AG10803 (cell line): Measurements from ENCODE around the gene MUSK.

Source experiments
- DNase-seq: peaks from one replicate; pipeline ENCODE4 v3.0.0; 2010; ENCODE audit warnings: low read depth
- H3K4me3 ChIP-seq: 2 replicates; pipeline ENCODE4 v1.5.1; 2011; ENCODE audit warnings: mild to moderate bottlenecking, low read length, control low read depth
- CTCF ChIP-seq: conservative IDR thresholded peaks from 2 replicates; pipeline ENCODE4 v1.5.1; 2011; ENCODE audit warnings: mild to moderate bottlenecking, low read length, control low read depth, inconsistent platforms

Gene MUSK

GRCh38 chr9:110835859-110836271 is 167.3 kb downstream of the MUSK start:
- H3K4me3 ChIP-seq: no peak overlapping the region
- no peak for TF ChIP-seq CTCF
- DNase-seq: peak; percentile 84

DNA sequence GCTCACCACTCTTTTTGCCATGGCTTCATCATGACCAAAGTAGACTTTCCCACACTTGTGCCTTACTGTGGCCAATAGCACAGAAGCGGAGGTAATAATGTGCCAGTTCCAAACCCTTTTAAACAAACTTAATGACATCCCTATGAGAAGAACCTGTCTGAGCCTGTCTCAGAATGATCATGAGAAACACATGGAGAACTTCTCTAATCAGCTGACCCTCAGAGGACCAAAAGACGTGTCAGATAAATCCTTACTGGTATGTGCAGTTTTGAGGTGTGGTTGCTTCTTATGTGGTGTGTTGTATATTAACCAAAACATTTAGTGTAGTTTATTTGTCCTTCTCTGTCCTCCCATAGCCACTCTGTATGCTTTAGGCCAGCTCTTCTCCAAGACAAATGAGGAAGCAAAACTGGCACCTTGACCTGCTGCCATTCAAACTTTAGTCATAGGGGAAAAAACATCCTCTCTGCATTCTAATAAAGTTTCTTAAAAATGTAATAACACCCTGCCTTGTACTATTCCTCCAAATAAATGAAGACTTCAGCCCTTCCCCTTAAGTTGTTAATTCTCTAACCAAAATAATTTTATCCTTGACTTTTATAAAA is 168.9 kb downstream of the MUSK start:
- H3K4me3 ChIP-seq: no peak overlapping the region
- TF ChIP-seq CTCF: no peak
- DNase-seq: no peak

GRCh38 chr9:110842169-110842568 is 173.6 kb downstream of the MUSK start:
- no peak for TF ChIP-seq CTCF
- no peak overlapping the region for H3K4me3 ChIP-seq
- DNase-seq: no peak

GRCh38 chr9:110842986-110843385 is 174.4 kb downstream of the MUSK start:
- TF ChIP-seq CTCF: no peak
- peak; percentile 52 for DNase-seq
- no peak overlapping the region for H3K4me3 ChIP-seq

DNA sequence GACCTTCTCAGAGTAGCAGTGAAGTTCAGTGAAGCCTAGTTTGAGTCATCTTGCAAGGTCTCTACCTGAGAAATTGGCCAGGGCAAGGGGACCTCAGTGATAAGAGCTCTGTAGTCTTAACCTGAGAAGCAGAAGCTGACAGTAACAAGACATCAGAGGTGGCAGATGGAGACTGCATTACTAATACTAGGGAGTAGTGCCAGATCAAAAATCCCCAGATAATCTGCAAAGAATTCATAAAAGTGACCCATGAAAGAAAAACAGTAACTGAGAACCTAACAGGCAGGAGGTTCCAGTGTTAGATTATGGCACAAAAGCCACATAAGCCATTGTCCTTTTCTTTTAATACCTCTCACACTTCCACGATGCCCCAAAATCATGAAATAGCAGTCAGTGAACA is 175.5 kb downstream of the MUSK start:
- DNase-seq: no peak

DNA sequence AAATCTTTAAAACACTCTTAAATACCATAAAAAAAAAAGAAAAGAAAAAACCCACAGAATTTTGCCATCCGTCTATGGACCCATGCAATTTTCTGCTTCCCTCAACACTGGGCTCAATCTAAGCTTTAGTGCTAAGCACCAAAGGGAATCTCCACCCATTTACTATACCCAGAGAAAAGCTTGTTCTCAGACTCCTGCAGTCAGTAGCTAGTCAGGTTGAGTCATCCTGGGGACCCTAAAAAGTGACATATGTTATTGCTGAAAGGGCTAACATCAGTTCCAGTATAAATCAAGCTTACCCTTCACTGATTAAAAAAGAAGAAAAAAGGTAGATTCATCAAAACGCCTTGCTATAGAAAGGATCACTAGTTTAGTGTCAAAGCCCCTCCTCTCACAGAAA is 177.6 kb downstream of the MUSK start:
- H3K4me3 ChIP-seq: no peak overlapping the region
- no peak for TF ChIP-seq CTCF
- no peak for DNase-seq

More for the DNA sequence above, 175.5 kb downstream of the MUSK start:
- TF ChIP-seq CTCF: no peak
- no peak overlapping the region for H3K4me3 ChIP-seq

- TF ChIP-seq CTCF: no peak
- peak; percentile 52 for DNase-seq
- no peak overlapping the region for H3K4me3 ChIP-seq
These were observed 179.1 kb downstream of the MUSK start for GRCh38 chr9:110847671-110848070.
